HEK293 (cell line): Measurements from ENCODE around the gene ELOVL6.

ENCODE experiments used
- CTCF ChIA-PET: fragments of 350-600 bp; formaldehyde crosslinking; extraction: SDS; loops from one replicate; lab custom pipeline; 2021; ENCODE audit warnings: antibody characterized with exemption; lab: Yijun Ruan, JAX
- POLR2A ChIA-PET: fragments of 300-600 bp; formaldehyde crosslinking; extraction: SDS; loops from one replicate; lab custom pipeline; 2020; ENCODE audit warnings: antibody characterized with exemption, inconsistent platforms; lab: Yijun Ruan, JAX
- H3K27ac ChIP-seq: fragments of 200-500 bp; sonication (Bioruptor generic); 2 replicates; pipeline ENCODE4 v1.5.1; 2014; ENCODE audit warnings: low read depth, low read length, control low read depth, inconsistent platforms; ENCODE audit errors: extremely low read depth
- H3K36me3 ChIP-seq, 2 experiments: fragments of 200-500 bp in 1 of 2; sonication (Bioruptor generic) in 1 of 2; 1 replicate in 1 of 2; 2 replicates in 1 of 2; pipeline ENCODE4 v1.5.1; 2014 to 2017; ENCODE audit warnings: inconsistent platforms in 2 of 2, low read length in 2 of 2; ENCODE audit not compliant: control insufficient read depth in 2 of 2, insufficient read depth in 1 of 2
- H3K4me1 ChIP-seq: fragments of 200-500 bp; sonication (Bioruptor generic); 2 replicates; pipeline ENCODE4 v1.5.1; 2014; ENCODE audit warnings: mild to moderate bottlenecking, low read length, inconsistent platforms; ENCODE audit not compliant: control insufficient read depth, insufficient read depth
- H3K4me3 ChIP-seq: 2 replicates; pipeline ENCODE4 v1.5.1; 2011; ENCODE audit warnings: low read depth, mild to moderate bottlenecking, control low read depth, low read length, moderate library complexity
- H3K9me3 ChIP-seq: fragments of 200-500 bp; sonication (Bioruptor generic); 2 replicates; pipeline ENCODE4 v1.5.1; 2014; ENCODE audit warnings: low read depth, low read length, inconsistent platforms; ENCODE audit not compliant: control insufficient read depth, insufficient read depth
- BCL6B ChIP-seq: fragments of 450-650 bp; formaldehyde crosslinking; IDR thresholded peaks from 2 replicates; pipeline ENCODE4 v1.5.1; 2017; ENCODE audit warnings: missing biosample characterization, missing genetic modification characterization
- CTCF ChIP-seq: fragments of 450-650 bp; formaldehyde crosslinking; IDR thresholded peaks from 2 replicates; pipeline ENCODE4 v1.5.1; 2016; ENCODE audit warnings: missing biosample characterization, missing genetic modification characterization
- ELK4 ChIP-seq: IDR thresholded peaks from 2 replicates; pipeline ENCODE4 v1.6.1; 2011; ENCODE audit warnings: mild to moderate bottlenecking, low read depth, low read length, borderline replicate concordance
- IKZF3 ChIP-seq: fragments of 450-650 bp; IDR thresholded peaks from 2 replicates; pipeline ENCODE4 v1.5.0; 2018; ENCODE audit warnings: missing biosample characterization, mild to moderate bottlenecking, missing genetic modification characterization, moderate library complexity
- KLF17 ChIP-seq: fragments of 450-650 bp; formaldehyde crosslinking; IDR thresholded peaks from 2 replicates; pipeline ENCODE4 v1.5.1; 2016; ENCODE audit warnings: missing biosample characterization, missing genetic modification characterization
- MZF1 ChIP-seq: fragments of 450-650 bp; formaldehyde crosslinking; IDR thresholded peaks from 2 replicates; pipeline ENCODE4 v1.5.1; 2017; ENCODE audit warnings: missing biosample characterization, missing genetic modification characterization, borderline replicate concordance
- PATZ1 ChIP-seq: fragments of 450-650 bp; formaldehyde crosslinking; IDR thresholded peaks from 2 replicates; pipeline ENCODE4 v1.5.1; 2016; ENCODE audit warnings: missing biosample characterization, missing genetic modification characterization
- REPIN1 ChIP-seq: fragments of 450-650 bp; formaldehyde crosslinking; IDR thresholded peaks from 2 replicates; pipeline ENCODE4 v1.5.1; 2017; ENCODE audit warnings: missing biosample characterization, missing genetic modification characterization, low read depth
- SP2 ChIP-seq: fragments of 450-650 bp; formaldehyde crosslinking; IDR thresholded peaks from 2 replicates; pipeline ENCODE4 v1.5.1; 2016; ENCODE audit warnings: missing biosample characterization, missing genetic modification characterization
- ZBTB6 ChIP-seq: fragments of 450-650 bp; formaldehyde crosslinking; IDR thresholded peaks from 2 replicates; pipeline ENCODE4 v1.5.1; 2017; ENCODE audit warnings: missing biosample characterization, missing genetic modification characterization
- ZNF112 ChIP-seq: fragments of 450-650 bp; formaldehyde crosslinking; IDR thresholded peaks from 2 replicates; pipeline ENCODE4 v1.5.0; 2017; ENCODE audit warnings: missing biosample characterization, missing genetic modification characterization
- ZNF174 ChIP-seq: fragments of 450-650 bp; formaldehyde crosslinking; IDR thresholded peaks from 2 replicates; pipeline ENCODE4 v1.5.0; 2017; ENCODE audit warnings: missing biosample characterization, mild to moderate bottlenecking, missing genetic modification characterization
- ZNF223 ChIP-seq: fragments of 450-650 bp; formaldehyde crosslinking; IDR thresholded peaks from 2 replicates; pipeline ENCODE4 v1.5.1; 2016; ENCODE audit warnings: missing biosample characterization, missing genetic modification characterization
- ZNF398 ChIP-seq: fragments of 450-650 bp; formaldehyde crosslinking; IDR thresholded peaks from 2 replicates; pipeline ENCODE4 v1.5.1; 2017; ENCODE audit warnings: missing biosample characterization, missing genetic modification characterization
- ZNF416 ChIP-seq: fragments of 450-650 bp; formaldehyde crosslinking; IDR thresholded peaks from 2 replicates; pipeline ENCODE4 v1.5.1; 2016; ENCODE audit warnings: missing biosample characterization, missing genetic modification characterization
- ZNF426 ChIP-seq: fragments of 450-650 bp; formaldehyde crosslinking; IDR thresholded peaks from 2 replicates; pipeline ENCODE4 v1.5.1; 2017; ENCODE audit warnings: missing biosample characterization, missing genetic modification characterization, mild to moderate bottlenecking, inconsistent platforms, moderate library complexity
- ZNF473 ChIP-seq: fragments of 450-650 bp; formaldehyde crosslinking; IDR thresholded peaks from 2 replicates; pipeline ENCODE4 v1.5.1; 2017; ENCODE audit warnings: missing biosample characterization, missing genetic modification characterization
- ZNF510 ChIP-seq: fragments of 450-650 bp; formaldehyde crosslinking; IDR thresholded peaks from 2 replicates; pipeline ENCODE4 v1.5.1; 2018; ENCODE audit warnings: mild to moderate bottlenecking, missing genetic modification characterization, missing biosample characterization; ENCODE audit not compliant: insufficient replicate concordance
- ZNF555 ChIP-seq: fragments of 450-650 bp; formaldehyde crosslinking; conservative IDR thresholded peaks from 2 replicates; pipeline ENCODE4 v1.5.1; 2017; ENCODE audit warnings: missing biosample characterization, mild to moderate bottlenecking, missing genetic modification characterization, inconsistent platforms
- ZNF629 ChIP-seq: fragments of 450-650 bp; formaldehyde crosslinking; IDR thresholded peaks from 2 replicates; pipeline ENCODE4 v1.5.1; 2017; ENCODE audit warnings: missing biosample characterization, missing genetic modification characterization
- ZNF658 ChIP-seq: fragments of 450-650 bp; formaldehyde crosslinking; IDR thresholded peaks from 2 replicates; pipeline ENCODE4; 2016; ENCODE audit warnings: missing biosample characterization, missing genetic modification characterization
- ZNF660 ChIP-seq: fragments of 450-650 bp; IDR thresholded peaks from 2 replicates; pipeline ENCODE4 v1.5.1; 2018; ENCODE audit warnings: missing biosample characterization, mild to moderate bottlenecking, missing genetic modification characterization
- ZNF777 ChIP-seq: fragments of 450-650 bp; formaldehyde crosslinking; IDR thresholded peaks from 2 replicates; pipeline ENCODE4 v1.5.1; 2017; ENCODE audit warnings: missing biosample characterization, missing genetic modification characterization, borderline replicate concordance
- ZSCAN18 ChIP-seq: fragments of 450-650 bp; formaldehyde crosslinking; IDR thresholded peaks from 2 replicates; pipeline ENCODE4 v1.5.1; 2016; ENCODE audit warnings: missing biosample characterization, missing genetic modification characterization

The ELOVL6 gene

GRCh38 chr4:110025718-110026117, 172.7 kb downstream of the ELOVL6 start:
- H3K9me3 ChIP-seq: no peaks in the 10 kb centered on the region
- no peak for TF ChIP-seq ZNF555 (tag by site-specific recombination)
- TF ChIP-seq ZNF112 (tag by site-specific recombination): no peak
- no peak for TF ChIP-seq ZNF777 (tag by site-specific recombination)
- no peak for TF ChIP-seq ZNF174 (tag by site-specific recombination)
- TF ChIP-seq PATZ1 (tag by site-specific recombination): no peak
- TF ChIP-seq CTCF (tag by site-specific recombination): no peak
- TF ChIP-seq ZSCAN18: no peak
- no peak for TF ChIP-seq ZNF510 (tag by site-specific recombination)
- TF ChIP-seq ELK4: no peak
- TF ChIP-seq ZNF658 (tag by site-specific recombination): no peak
- no peak for TF ChIP-seq ZNF426 (tag by site-specific recombination)
- no peak for TF ChIP-seq ZNF473 (tag by site-specific recombination)
- no peak for TF ChIP-seq ZBTB6 (tag by site-specific recombination)
- no peak for TF ChIP-seq IKZF3 (tag by site-specific recombination)
- TF ChIP-seq MZF1 (tag by site-specific recombination): no peak
- TF ChIP-seq KLF17: no peak
- TF ChIP-seq ZNF660: no peak
- no peak overlapping the region for H3K27ac ChIP-seq
- 0 out of 2 replicates have a peak, but pooled peaks cover 3% of the 10 kb centered on the region for H3K4me1 ChIP-seq
- H3K36me3 ChIP-seq: no peaks in the 10 kb centered on the region
- CTCF ChIA-PET: no interaction called here
- POLR2A ChIA-PET: no interaction called here
- no peak overlapping the region for H3K4me3 ChIP-seq

- Histone ChIP-seq H3K27ac (no peak overlapping the region), H3K36me3 (no peaks in the 10 kb centered on the region), H3K4me1 (0 out of 2 replicates have a peak, but pooled peaks cover 3% of the 10 kb centered on the region), H3K9me3 (no peaks in the 10 kb centered on the region), H3K4me3 (no peak overlapping the region)
- CTCF ChIA-PET: no interaction called here
- POLR2A ChIA-PET: no interaction called here
- no peak for TF ChIP-seq ZNF223 (tag by site-specific recombination)
- no peak for TF ChIP-seq SP2 (tag by site-specific recombination)
- no peak for TF ChIP-seq ZNF629 (tag by site-specific recombination)
- TF ChIP-seq REPIN1 (tag by site-specific recombination): no peak
- no peak for TF ChIP-seq ZNF398 (tag by site-specific recombination)
- TF ChIP-seq ZNF416 (tag by site-specific recombination): no peak
- no peak for TF ChIP-seq BCL6B
Observed at GRCh38 chr4:110025056-110025455, 173.4 kb downstream of the ELOVL6 start.
